ENCODE measurements around the gene SUPT3H. TPM values are rescaled to one million over a fixed set of nuclear protein-coding genes. Genes with fewer than 3 reads are reported as not detected.
"Not testable (repeated sequence)": the region's sequence is repeated elsewhere in the genome, so short reads cannot be mapped to it uniquely, and the experiment has no call there.

Gene SUPT3H
- total and polyA plus RNA-seq, 5 donors from 2014 or later, result 4.8 to 7.8 (median 5.7) TPM

- Mint-ChIP-seq H3K4me3 (peak overlapping the region in 1 of 4 donors; percentile 66), H3K27me3 (peaks cover 4% of the 10 kb centered on the region), H3K36me3 (no peaks in the 10 kb centered on the region), H3K4me1 (peaks cover 5 to 29% (median 18%) of the 10 kb centered on the region in 4 donors), H3K9me3 (peaks cover 0 to 2% (median 0%) of the 10 kb centered on the region in 7 donors), H3K27ac (no peak overlapping the region)
- no peaks in the 10 kb centered on the region for H3K36me3 ChIP-seq (ENCODE audit: control insufficient read depth, insufficient read depth, low read length)
- H3K9me3 ChIP-seq (ENCODE audit: control insufficient read depth in 2 of 2, low read length in 2 of 2), result no peaks in the 10 kb centered on the region
- ATAC-seq (ENCODE audit: low read depth in 2 of 2) (no peak), DNase-seq (no peak)
- H3K4me3 ChIP-seq (ENCODE audit: low read depth, low read length), result no peak overlapping the region
- H3K4me1 ChIP-seq (ENCODE audit: control insufficient read depth, insufficient read depth, low read length, poor library complexity, severe bottlenecking), result no peaks in the 10 kb centered on the region
- H3K27me3 ChIP-seq (ENCODE audit: control insufficient read depth, insufficient read depth, low read length), result no peaks in the 10 kb centered on the region
- H3K27ac ChIP-seq (ENCODE audit: insufficient read depth, low read length, poor library complexity, severe bottlenecking), result no peak overlapping the region
Measured at GRCh38 chr6:45187836-45188235, 189.9 kb downstream of the SUPT3H start.

GRCh38 chr6:45185403-45186251 lies 192.1 kb downstream of the SUPT3H start:
- Histone ChIP-seq H3K27ac (ENCODE audit: insufficient read depth, low read length, poor library complexity, severe bottlenecking) (no peak overlapping the region), H3K9me3 (ENCODE audit: control insufficient read depth in 2 of 2, low read length in 2 of 2) (no peaks in the 10 kb centered on the region), H3K4me3 (ENCODE audit: low read depth, low read length) (no peak overlapping the region), H3K27me3 (ENCODE audit: control insufficient read depth, insufficient read depth, low read length) (no peaks in the 10 kb centered on the region), H3K4me1 (ENCODE audit: control insufficient read depth, insufficient read depth, low read length, poor library complexity, severe bottlenecking) (no peaks in the 10 kb centered on the region), H3K36me3 (ENCODE audit: control insufficient read depth, insufficient read depth, low read length) (no peaks in the 10 kb centered on the region)
- peaks cover 0 to 1% (median 0%) of the 10 kb centered on the region in 7 donors for H3K9me3 Mint-ChIP-seq
- peak in 1 of 3 donors; percentile 73 for DNase-seq
- H3K27me3 Mint-ChIP-seq, result peaks cover 2% of the 10 kb centered on the region
- H3K27ac Mint-ChIP-seq, result peak overlapping the region in 1 of 3 donors; percentile 24
- H3K36me3 Mint-ChIP-seq, result no peaks in the 10 kb centered on the region
- H3K4me3 Mint-ChIP-seq, result no peak overlapping the region
- peaks cover 5 to 27% (median 18%) of the 10 kb centered on the region in 4 donors for H3K4me1 Mint-ChIP-seq
- ATAC-seq (ENCODE audit: low read depth in 2 of 2), result no peak

DNA sequence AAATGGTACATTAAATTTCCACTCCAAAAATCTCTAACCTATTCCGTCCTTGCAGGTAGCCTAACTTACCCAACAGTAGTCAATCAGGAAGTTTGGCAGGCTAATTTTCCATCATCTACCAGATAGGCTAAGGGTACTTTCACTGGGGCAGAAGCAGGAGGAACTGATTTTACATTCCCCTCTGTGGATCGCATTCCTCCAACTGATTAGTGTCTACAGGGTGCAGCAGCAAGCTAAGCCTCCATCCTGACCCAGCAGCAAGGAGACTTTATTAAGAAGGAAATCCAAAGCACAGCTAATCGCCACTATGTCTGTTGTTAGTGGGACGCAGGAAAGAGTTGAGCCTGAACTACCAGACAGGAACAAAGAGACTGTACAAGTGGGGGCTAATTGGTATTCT lies 192.8 kb downstream of the SUPT3H start:
- no peak overlapping the region for H3K4me3 Mint-ChIP-seq
- DNase-seq (no peak), ATAC-seq (ENCODE audit: low read depth in 2 of 2) (no peak)
- H3K27ac Mint-ChIP-seq, result peak overlapping the region in 1 of 3 donors; percentile 24
- no peak overlapping the region for H3K4me3 ChIP-seq (ENCODE audit: low read depth, low read length)
- H3K27me3 ChIP-seq (ENCODE audit: control insufficient read depth, insufficient read depth, low read length), result no peaks in the 10 kb centered on the region
- no peaks in the 10 kb centered on the region for H3K4me1 ChIP-seq (ENCODE audit: control insufficient read depth, insufficient read depth, low read length, poor library complexity, severe bottlenecking)
- no peaks in the 10 kb centered on the region for H3K36me3 Mint-ChIP-seq
- no peaks in the 10 kb centered on the region for H3K9me3 Mint-ChIP-seq
- H3K4me1 Mint-ChIP-seq, result peaks cover 5 to 27% (median 18%) of the 10 kb centered on the region in 4 donors
- no peaks in the 10 kb centered on the region for H3K9me3 ChIP-seq (ENCODE audit: control insufficient read depth in 2 of 2, low read length in 2 of 2)
- H3K27me3 Mint-ChIP-seq, result no peaks in the 10 kb centered on the region
- H3K36me3 ChIP-seq (ENCODE audit: control insufficient read depth, insufficient read depth, low read length), result no peaks in the 10 kb centered on the region
- H3K27ac ChIP-seq (ENCODE audit: insufficient read depth, low read length, poor library complexity, severe bottlenecking), result no peak overlapping the region

DNA sequence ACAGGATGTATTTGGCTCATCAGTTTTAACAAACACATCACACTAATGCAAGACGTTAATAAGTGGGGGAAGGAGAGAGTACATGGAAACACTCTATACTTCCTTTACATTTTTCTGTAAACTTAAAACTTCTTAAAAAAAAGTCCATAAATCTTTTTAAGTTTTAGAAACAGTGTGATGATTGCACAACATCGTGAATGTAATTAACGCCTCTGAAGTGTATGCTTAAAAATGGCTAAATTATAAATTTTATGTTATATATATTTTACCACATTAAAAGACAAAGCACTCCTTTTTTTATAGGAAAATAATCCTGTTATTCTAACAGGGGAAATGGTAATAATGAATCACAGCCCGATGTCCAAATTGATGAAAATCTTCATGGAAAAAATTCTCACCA lies 193.7 kb downstream of the SUPT3H start:
- no peaks in the 10 kb centered on the region for H3K9me3 ChIP-seq (ENCODE audit: control insufficient read depth in 2 of 2, low read length in 2 of 2)
- no peak overlapping the region for H3K4me3 ChIP-seq (ENCODE audit: low read depth, low read length)
- no peak overlapping the region for H3K27ac Mint-ChIP-seq
- H3K9me3 Mint-ChIP-seq, result no peaks in the 10 kb centered on the region
- H3K36me3 Mint-ChIP-seq, result no peaks in the 10 kb centered on the region
- no peaks in the 10 kb centered on the region for H3K27me3 Mint-ChIP-seq
- no peaks in the 10 kb centered on the region for H3K27me3 ChIP-seq (ENCODE audit: control insufficient read depth, insufficient read depth, low read length)
- no peak overlapping the region for H3K27ac ChIP-seq (ENCODE audit: insufficient read depth, low read length, poor library complexity, severe bottlenecking)
- H3K4me1 Mint-ChIP-seq, result peaks cover 5 to 27% (median 18%) of the 10 kb centered on the region in 4 donors
- DNase-seq (no peak), ATAC-seq (ENCODE audit: low read depth in 2 of 2) (no peak)
- no peaks in the 10 kb centered on the region for H3K4me1 ChIP-seq (ENCODE audit: control insufficient read depth, insufficient read depth, low read length, poor library complexity, severe bottlenecking)
- no peaks in the 10 kb centered on the region for H3K36me3 ChIP-seq (ENCODE audit: control insufficient read depth, insufficient read depth, low read length)
- H3K4me3 Mint-ChIP-seq, result no peak overlapping the region

DNA sequence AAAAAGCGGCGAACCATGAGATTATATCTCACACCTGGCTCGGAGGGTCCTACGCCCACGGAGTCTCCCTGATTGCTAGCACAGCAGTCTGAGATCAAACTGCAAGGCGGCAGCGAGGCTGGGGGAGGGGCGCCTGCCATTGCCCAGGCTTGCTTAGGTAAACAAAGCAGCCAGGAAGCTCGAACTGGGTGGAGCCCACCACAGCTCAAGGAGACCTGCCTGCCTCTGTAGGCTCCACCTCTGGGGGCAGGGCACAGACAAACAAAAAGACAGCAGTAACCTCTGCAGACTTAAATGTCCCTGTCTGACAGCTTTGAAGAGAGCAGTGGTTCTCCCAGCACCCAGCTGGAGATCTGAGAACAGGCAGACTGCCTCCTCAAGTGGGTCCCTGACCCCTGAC lies 201.4 kb downstream of the SUPT3H start:
- not testable (repeated sequence) for H3K9me3 ChIP-seq (ENCODE audit: control insufficient read depth in 2 of 2, low read length in 2 of 2); H3K27me3 Mint-ChIP-seq; H3K27me3 ChIP-seq (ENCODE audit: control insufficient read depth, insufficient read depth, low read length); ATAC-seq (ENCODE audit: low read depth in 2 of 2); DNase-seq; H3K27ac ChIP-seq (ENCODE audit: insufficient read depth, low read length, poor library complexity, severe bottlenecking); H3K4me1 ChIP-seq (ENCODE audit: control insufficient read depth, insufficient read depth, low read length, poor library complexity, severe bottlenecking); H3K36me3 ChIP-seq (ENCODE audit: control insufficient read depth, insufficient read depth, low read length); H3K9me3 Mint-ChIP-seq; H3K4me3 ChIP-seq (ENCODE audit: low read depth, low read length); H3K27ac Mint-ChIP-seq; H3K36me3 Mint-ChIP-seq
- Mint-ChIP-seq H3K4me3 (peak overlapping the region in 1 of 4 donors; percentile 31), H3K4me1 (peaks cover 0 to 19% (median 5%) of the 10 kb centered on the region in 4 donors)

GRCh38 chr6:45175272-45175671 lies 202.5 kb downstream of the SUPT3H start:
- H3K27ac Mint-ChIP-seq, result no peak overlapping the region
- no peak for DNase-seq
- Histone ChIP-seq H3K4me3 (ENCODE audit: low read depth, low read length) (no peak overlapping the region), H3K27me3 (ENCODE audit: control insufficient read depth, insufficient read depth, low read length) (no peaks in the 10 kb centered on the region), H3K36me3 (ENCODE audit: control insufficient read depth, insufficient read depth, low read length) (no peaks in the 10 kb centered on the region), H3K4me1 (ENCODE audit: control insufficient read depth, insufficient read depth, low read length, poor library complexity, severe bottlenecking) (no peaks in the 10 kb centered on the region), H3K9me3 (ENCODE audit: control insufficient read depth in 2 of 2, low read length in 2 of 2) (no peaks in the 10 kb centered on the region), H3K27ac (ENCODE audit: insufficient read depth, low read length, poor library complexity, severe bottlenecking) (no peak overlapping the region)
- no peak overlapping the region for H3K4me3 Mint-ChIP-seq
- H3K36me3 Mint-ChIP-seq, result no peaks in the 10 kb centered on the region
- H3K27me3 Mint-ChIP-seq, result no peaks in the 10 kb centered on the region
- H3K4me1 Mint-ChIP-seq, result peaks cover 0 to 19% (median 6%) of the 10 kb centered on the region in 4 donors
- ATAC-seq (ENCODE audit: low read depth in 2 of 2), result no peak
- H3K9me3 Mint-ChIP-seq, result peaks cover 0 to 3% (median 0%) of the 10 kb centered on the region in 7 donors

GRCh38 chr6:45174045-45174444 lies 203.7 kb downstream of the SUPT3H start:
- Histone ChIP-seq H3K27ac (ENCODE audit: insufficient read depth, low read length, poor library complexity, severe bottlenecking) (no peak overlapping the region), H3K4me1 (ENCODE audit: control insufficient read depth, insufficient read depth, low read length, poor library complexity, severe bottlenecking) (no peaks in the 10 kb centered on the region), H3K27me3 (ENCODE audit: control insufficient read depth, insufficient read depth, low read length) (no peaks in the 10 kb centered on the region), H3K4me3 (ENCODE audit: low read depth, low read length) (no peak overlapping the region), H3K36me3 (ENCODE audit: control insufficient read depth, insufficient read depth, low read length) (no peaks in the 10 kb centered on the region), H3K9me3 (ENCODE audit: control insufficient read depth in 2 of 2, low read length in 2 of 2) (no peaks in the 10 kb centered on the region)
- H3K36me3 Mint-ChIP-seq, result no peaks in the 10 kb centered on the region
- peaks cover 0 to 19% (median 7%) of the 10 kb centered on the region in 4 donors for H3K4me1 Mint-ChIP-seq
- no peak for ATAC-seq (ENCODE audit: low read depth in 2 of 2)
- no peak for DNase-seq
- no peak overlapping the region for H3K27ac Mint-ChIP-seq
- H3K9me3 Mint-ChIP-seq, result peaks cover 0 to 3% (median 0%) of the 10 kb centered on the region in 7 donors
- no peak overlapping the region for H3K4me3 Mint-ChIP-seq
- H3K27me3 Mint-ChIP-seq, result no peaks in the 10 kb centered on the region

GRCh38 chr6:45171380-45171779 lies 206.4 kb downstream of the SUPT3H start:
- H3K27me3 Mint-ChIP-seq, result no peaks in the 10 kb centered on the region
- Histone ChIP-seq H3K4me1 (ENCODE audit: control insufficient read depth, insufficient read depth, low read length, poor library complexity, severe bottlenecking) (no peaks in the 10 kb centered on the region), H3K27ac (ENCODE audit: insufficient read depth, low read length, poor library complexity, severe bottlenecking) (no peak overlapping the region), H3K36me3 (ENCODE audit: control insufficient read depth, insufficient read depth, low read length) (no peaks in the 10 kb centered on the region), H3K27me3 (ENCODE audit: control insufficient read depth, insufficient read depth, low read length) (no peaks in the 10 kb centered on the region), H3K4me3 (ENCODE audit: low read depth, low read length) (no peak overlapping the region), H3K9me3 (ENCODE audit: control insufficient read depth in 2 of 2, low read length in 2 of 2) (no peaks in the 10 kb centered on the region)
- peaks cover 0 to 2% (median 0%) of the 10 kb centered on the region in 7 donors for H3K9me3 Mint-ChIP-seq
- H3K4me1 Mint-ChIP-seq, result peaks cover 0 to 12% (median 8%) of the 10 kb centered on the region in 4 donors
- no peak overlapping the region for H3K4me3 Mint-ChIP-seq
- ATAC-seq (ENCODE audit: low read depth in 2 of 2) (no peak), DNase-seq (no peak)
- no peaks in the 10 kb centered on the region for H3K36me3 Mint-ChIP-seq
- H3K27ac Mint-ChIP-seq, result no peak overlapping the region

Measured in CD4-positive, CD25-positive, alpha-beta regulatory T cell (primary cell).